ENCODE data around the gene TOMM5. TPM values are rescaled to one million over a fixed set of nuclear protein-coding genes. Genes with fewer than 3 reads are reported as not detected.

The TOMM5 gene
- total and polyA plus RNA-seq, 8 donors: 22.8 to 59.2 (median 38.0) TPM

- no peaks in the 10 kb centered on the region for H3K36me3 ChIP-seq
- FAIRE-seq (no peak), ATAC-seq (no peak), DNase-seq (no peak)
- H3K9me3 ChIP-seq: no peaks in the 10 kb centered on the region
- H3K4me3 ChIP-seq: no peak overlapping the region
- H3K27me3 ChIP-seq: no peaks in the 10 kb centered on the region
- peaks cover 0 to 11% (median 0%) of the 10 kb centered on the region in 3 donors for H3K4me1 ChIP-seq
- intact Hi-C loops (cut with DNase I): loop anchor here in 1 of 3 donors (10.0 kb wide), 1 partner anchor 112 kb away; the partner anchor contains the start of gene POLR1E
- WGBS, 2 donors: 31% methylated on average over 2 of the region's 2 CpGs
- H3K27ac ChIP-seq: no peak overlapping the region
- TF ChIP-seq, protein P1, sequence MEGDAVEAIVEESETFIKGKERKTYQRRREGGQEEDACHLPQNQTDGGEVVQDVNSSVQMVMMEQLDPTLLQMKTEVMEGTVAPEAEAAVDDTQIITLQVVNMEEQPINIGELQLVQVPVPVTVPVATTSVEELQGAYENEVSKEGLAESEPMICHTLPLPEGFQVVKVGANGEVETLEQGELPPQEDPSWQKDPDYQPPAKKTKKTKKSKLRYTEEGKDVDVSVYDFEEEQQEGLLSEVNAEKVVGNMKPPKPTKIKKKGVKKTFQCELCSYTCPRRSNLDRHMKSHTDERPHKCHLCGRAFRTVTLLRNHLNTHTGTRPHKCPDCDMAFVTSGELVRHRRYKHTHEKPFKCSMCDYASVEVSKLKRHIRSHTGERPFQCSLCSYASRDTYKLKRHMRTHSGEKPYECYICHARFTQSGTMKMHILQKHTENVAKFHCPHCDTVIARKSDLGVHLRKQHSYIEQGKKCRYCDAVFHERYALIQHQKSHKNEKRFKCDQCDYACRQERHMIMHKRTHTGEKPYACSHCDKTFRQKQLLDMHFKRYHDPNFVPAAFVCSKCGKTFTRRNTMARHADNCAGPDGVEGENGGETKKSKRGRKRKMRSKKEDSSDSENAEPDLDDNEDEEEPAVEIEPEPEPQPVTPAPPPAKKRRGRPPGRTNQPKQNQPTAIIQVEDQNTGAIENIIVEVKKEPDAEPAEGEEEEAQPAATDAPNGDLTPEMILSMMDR (IDR thresholded peaks at IDR 0.05): no peak
These were observed 4.1 kb upstream of the TOMM5 start for GRCh38 chr9:37596504-37596903.

DNA sequence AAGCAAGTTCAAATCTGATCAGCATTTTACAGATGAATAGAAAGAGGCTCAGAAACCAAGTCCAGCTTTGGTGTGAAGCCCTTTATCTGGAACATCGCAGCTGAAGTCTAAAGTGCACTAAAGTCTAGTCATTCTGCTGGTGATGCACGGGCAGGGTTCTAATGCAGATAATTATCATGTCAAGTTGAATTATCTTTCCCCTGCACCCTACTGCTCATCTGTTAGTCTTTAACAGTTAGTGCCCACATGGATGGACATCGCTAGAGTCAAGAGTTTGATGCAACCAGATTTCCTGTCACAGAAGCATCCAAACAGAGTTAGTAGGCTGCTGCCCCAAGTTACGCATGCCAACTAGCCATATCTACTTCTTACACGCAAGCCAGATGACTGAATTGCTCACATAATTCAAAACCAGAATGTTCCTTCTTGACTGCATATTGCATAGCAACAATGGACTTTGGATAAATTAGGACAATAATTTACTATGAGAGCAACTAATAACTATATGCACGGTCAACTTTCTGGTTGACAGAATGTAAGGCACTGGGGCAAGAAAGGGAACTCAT lies 1.6 kb upstream of the TOMM5 start:
- Histone ChIP-seq H3K4me3 (no peak overlapping the region), H3K36me3 (no peaks in the 10 kb centered on the region), H3K27ac (no peak overlapping the region), H3K27me3 (no peaks in the 10 kb centered on the region), H3K4me1 (peaks cover 5 to 29% (median 8%) of the 10 kb centered on the region in 3 donors), H3K9me3 (no peaks in the 10 kb centered on the region)
- FAIRE-seq: no peak
- ATAC-seq: no peak
- intact Hi-C loops (cut with DNase I): loop anchor here in 1 of 3 donors (10.0 kb wide), 1 partner anchor 109 kb away; the partner anchor contains the start of gene POLR1E
- no peak for DNase-seq
- WGBS, 2 donors: 65 to 75% methylated on average over 6 of the region's 6 CpGs
- TF ChIP-seq, protein P1 (IDR thresholded peaks at IDR 0.05): no peak

DNA sequence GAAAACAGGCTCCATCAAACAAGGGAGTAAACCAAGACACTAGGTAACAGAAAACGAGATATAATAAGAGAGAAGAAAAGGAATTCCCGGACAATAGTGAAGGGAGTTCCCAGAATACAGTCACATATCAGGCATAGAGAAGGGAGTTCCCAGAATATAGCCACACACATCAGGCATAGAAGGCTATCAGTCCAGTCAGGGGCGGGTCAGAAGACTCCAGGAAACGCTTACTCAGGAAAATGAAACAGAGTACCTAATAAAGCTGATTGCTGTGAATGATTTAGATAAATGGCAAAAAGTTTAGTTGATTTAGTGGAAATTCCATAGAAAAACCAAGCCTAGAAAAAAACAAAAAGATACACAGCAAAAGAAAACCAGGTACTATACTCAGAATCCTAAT lies 4.9 kb downstream of the TOMM5 start:
- intact Hi-C loops (cut with DNase I): no loop called here

GRCh38 chr9:37583522-37584121 lies 8.8 kb downstream of the TOMM5 start:
- no peak overlapping the region for H3K27ac ChIP-seq
- H3K4me1 ChIP-seq: no peaks in the 10 kb centered on the region
- FAIRE-seq (no peak), ATAC-seq (no peak), DNase-seq (no peak)
- 88 to 90% methylated on average over 3 of the region's 3 CpGs for WGBS, 2 donors
- no peaks in the 10 kb centered on the region for H3K9me3 ChIP-seq
- H3K4me3 ChIP-seq: no peak overlapping the region
- intact Hi-C loops (cut with DNase I): no loop called here
- H3K27me3 ChIP-seq: no peaks in the 10 kb centered on the region
- TF ChIP-seq, protein P1 (IDR thresholded peaks at IDR 0.05): no peak
- H3K36me3 ChIP-seq: peaks cover 0 to 31% (median 3%) of the 10 kb centered on the region in 3 donors

More for the DNA sequence above, 4.9 kb downstream of the TOMM5 start:
- DNase-seq: no peak
- Histone ChIP-seq H3K4me3 (no peak overlapping the region), H3K27ac (no peak overlapping the region), H3K36me3 (peaks cover 0 to 34% (median 3%) of the 10 kb centered on the region in 3 donors), H3K27me3 (no peaks in the 10 kb centered on the region), H3K4me1 (peaks cover 5 to 21% (median 8%) of the 10 kb centered on the region in 3 donors), H3K9me3 (no peaks in the 10 kb centered on the region)
- 77 to 84% methylated on average over 4 of the region's 4 CpGs for WGBS, 2 donors
- TF ChIP-seq, protein P1 (IDR thresholded peaks at IDR 0.05): no peak
- no peak for FAIRE-seq
- ATAC-seq: no peak
